GM18861 (cell line): Measurements from ENCODE around the gene C22orf39.

Experiments
- ATAC-seq: cut with Tn5 transposase; IDR thresholded peaks from one replicate; pipeline ENCODE4 v1.9.1; 2021; ENCODE audit not compliant: unreplicated experiment

Gene C22orf39

DNA sequence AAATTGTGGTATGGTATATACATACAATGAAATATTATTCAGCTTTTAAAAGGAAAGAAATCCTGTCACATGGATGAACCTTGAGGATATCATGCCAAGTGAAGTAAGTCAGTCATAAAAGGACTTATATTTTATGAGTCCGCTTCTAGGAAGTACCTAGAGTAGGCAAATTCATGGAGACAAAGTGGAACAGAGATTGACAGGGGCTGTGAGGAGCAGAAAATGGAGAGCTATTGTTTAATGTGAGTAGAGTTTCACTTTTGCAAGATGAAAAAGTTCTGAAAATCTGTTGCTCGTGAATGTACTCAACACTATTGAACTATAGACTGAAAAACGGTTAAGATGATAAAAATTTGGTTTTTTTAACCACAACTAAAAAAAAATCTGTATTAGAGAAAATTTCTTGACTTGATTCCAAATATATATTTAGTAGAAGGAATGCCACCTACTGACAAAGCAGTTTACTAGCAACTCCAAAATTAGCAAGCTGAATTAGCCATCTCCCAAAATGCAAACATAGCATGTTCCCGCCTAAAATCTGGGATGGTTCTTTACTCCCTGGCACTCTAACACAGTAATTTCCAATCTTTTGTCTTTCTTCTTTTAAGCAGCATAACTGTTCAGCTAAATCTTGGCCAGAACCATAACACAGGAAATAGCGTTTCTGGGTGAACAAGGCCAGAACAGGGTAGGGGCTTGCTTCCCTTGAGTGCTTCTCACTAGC lies 30.0 kb upstream of the C22orf39 start:
- no peak for ATAC-seq

DNA sequence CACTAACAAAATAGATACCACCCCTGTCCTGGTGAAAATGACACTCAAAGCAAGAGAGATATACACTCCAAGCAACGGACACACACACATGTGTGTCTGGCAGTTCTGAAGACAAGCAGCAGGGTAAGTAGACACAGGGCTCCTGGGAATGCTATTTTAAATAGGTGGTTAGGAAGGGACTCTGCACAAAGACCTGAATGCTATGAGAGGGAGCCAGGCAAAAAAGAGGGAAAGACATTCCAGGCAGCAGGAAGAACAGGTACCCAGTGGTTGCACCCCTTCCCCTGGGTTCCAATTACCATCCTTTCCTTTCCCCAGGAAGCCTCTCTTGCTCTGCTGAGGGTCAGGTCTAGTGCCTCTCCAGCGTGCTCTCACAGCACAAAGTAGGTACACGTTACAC lies 28.5 kb upstream of the C22orf39 start:
- no peak for ATAC-seq

GRCh38 chr22:19473578-19473977 lies 26.1 kb upstream of the C22orf39 start:
- no peak for ATAC-seq

GRCh38 chr22:19472233-19472632 lies 24.7 kb upstream of the C22orf39 start:
- no peak for ATAC-seq

DNA sequence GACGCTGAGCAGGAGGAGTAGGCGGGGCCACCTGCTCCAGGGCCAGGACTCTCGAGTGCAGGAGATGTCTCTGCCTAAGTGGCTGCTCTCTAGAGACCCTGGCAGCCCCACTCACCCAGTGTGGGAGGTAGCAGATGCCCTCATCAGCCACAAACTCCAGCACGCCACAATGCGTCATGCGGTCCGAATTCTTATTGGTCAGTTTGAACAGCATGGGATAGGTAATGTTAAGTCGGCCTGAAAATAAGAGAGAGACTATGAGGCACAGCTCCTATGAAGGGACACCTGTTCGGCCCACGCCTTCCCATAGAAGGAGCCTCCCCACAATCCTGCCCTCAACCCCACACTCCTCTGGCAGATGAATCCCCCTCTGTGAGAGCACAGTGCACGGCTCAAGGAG lies 24.1 kb upstream of the C22orf39 start:
- ATAC-seq: no peak

DNA sequence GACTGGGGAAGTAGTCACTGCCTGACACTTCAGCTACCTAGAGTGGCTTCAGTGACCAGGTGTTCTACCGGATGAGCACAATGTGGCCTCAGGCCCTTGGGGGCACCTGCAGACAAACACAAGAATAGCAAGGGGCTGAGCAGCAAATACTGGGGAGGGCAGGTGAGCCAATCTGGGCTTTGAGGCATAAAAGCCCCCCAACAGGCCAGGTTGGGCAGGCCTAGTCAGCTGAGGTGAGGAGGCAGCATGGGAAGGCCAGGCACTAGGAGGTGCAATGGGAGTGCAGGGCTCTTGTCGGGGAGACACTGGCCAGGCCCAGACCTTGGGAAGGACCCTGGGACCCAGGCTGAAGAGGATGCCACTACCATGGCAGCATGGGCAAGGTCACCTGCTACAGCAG lies 22.5 kb upstream of the C22orf39 start:
- no peak for ATAC-seq

- ATAC-seq: no peak
These were observed 21.9 kb upstream of the C22orf39 start for GRCh38 chr22:19469421-19469820.

- no peak for ATAC-seq
These were observed 20.4 kb upstream of the C22orf39 start for GRCh38 chr22:19467912-19468311.

DNA sequence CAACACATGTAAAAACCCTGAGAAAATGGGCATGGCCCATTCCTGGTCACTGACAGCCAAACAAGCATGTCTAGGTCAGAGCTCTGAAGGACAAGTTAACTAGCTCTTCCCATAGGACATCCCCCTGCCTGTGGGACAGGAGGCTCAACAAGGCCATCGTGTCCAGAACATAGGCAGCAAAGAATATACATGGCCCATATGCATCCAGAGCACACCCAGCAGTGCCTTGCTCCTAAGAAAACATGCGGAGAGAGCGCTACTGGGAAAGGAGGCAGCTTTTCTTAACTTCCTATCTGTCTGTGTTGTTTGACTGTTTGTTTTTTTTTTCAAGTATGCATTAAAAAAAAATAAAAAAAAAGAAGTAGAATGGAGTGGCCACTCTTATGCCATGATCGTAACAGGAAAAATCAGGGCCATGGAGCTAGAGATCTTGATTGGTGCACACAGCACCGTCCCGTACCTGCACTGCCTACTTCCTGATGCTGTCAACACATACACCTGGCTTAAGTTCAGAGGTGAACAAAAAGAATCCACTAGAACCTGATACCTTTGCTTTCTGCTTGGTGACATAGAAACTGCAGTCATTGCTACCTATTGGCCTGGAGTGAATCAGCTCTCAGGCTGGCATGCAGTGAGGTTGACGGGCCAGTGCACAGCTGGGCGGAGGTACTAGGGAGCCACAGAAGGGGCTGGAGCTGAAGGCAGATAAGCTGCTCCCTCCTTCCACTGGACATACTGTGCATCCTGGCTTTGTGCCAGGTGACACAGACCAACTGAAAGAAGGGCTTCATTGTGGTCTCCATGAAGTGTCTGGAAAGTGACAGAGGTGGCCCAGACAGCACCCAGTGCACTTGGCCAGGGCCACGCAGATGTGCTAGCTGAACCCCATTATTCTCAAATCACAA lies 19.6 kb upstream of the C22orf39 start:
- no peak for ATAC-seq

DNA sequence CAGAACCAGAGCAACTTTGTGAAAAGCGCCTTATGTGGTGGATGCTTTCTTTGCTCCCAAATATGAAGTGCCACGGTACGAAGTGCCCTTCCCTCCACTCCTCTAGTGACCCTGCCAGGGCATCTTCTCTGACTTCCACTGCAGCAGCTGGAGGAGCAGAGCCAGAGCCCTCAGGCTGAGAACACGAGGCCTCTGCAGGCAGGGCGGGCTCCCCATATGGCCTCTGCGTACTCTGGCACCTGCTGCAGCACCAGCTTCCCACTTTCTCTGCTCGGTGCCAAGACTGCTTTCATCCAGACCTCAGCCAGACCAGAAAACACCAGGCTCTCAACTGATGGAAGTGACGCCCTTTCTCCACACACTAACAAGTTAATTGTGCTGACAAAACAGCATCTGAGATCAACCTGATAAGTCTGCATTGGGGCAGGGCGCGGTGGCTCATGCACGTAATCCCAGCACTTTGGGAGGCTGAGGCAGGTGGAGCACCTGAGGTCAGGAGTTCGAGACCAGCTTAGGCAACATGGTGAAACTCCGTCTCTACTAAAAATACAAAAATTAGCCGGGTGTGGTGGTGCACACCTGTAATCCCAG lies 18.7 kb upstream of the C22orf39 start:
- no peak for ATAC-seq

DNA sequence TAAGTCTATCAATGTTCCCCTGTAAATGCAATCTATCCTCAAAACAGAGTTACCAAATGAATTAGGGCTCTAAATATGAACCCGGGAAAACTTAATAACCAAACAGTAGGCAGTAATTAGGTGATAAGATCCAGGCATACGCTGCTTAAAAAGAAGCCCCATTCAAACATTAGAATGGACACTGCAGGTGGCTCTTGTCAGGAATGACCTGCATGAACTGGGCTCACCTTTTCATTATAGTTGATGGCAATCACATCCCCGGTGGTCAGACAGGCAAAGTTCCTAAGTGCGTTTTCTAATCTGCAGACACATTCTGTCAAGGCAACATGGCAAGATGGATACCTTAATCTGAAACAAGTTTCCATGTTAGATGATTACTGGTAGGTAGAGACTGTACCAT lies 17.5 kb upstream of the C22orf39 start:
- ATAC-seq: no peak

GRCh38 chr22:19464546-19464945 lies 17.0 kb upstream of the C22orf39 start:
- no peak for ATAC-seq

GRCh38 chr22:19463491-19464469 lies 16.3 kb upstream of the C22orf39 start:
- no peak for ATAC-seq

- ATAC-seq: no peak
These were observed 15.5 kb upstream of the C22orf39 start for GRCh38 chr22:19463008-19463407.

GRCh38 chr22:19461506-19461905 lies 14.0 kb upstream of the C22orf39 start:
- ATAC-seq: no peak

DNA sequence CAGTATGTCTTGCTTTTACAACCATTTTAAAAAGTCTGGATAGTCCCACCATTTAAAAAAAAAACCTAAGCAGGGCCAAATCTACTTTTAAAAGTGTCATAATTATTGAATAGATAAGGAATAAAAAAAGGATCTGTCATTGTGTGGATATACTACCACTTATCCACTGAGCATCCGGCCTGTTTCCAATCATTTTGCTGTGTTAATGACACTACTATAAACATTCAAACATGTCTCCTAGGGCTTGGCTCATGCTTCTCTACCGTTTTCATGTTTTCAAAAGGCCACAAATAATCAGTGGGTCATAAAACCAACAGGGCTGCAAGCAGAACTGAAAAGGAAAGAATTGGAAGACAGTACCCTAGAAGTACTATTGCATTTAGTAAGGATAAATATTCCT lies 12.5 kb upstream of the C22orf39 start:
- ATAC-seq: no peak

GRCh38 chr22:19457828-19458428 lies 10.4 kb upstream of the C22orf39 start:
- ATAC-seq: no peak

DNA sequence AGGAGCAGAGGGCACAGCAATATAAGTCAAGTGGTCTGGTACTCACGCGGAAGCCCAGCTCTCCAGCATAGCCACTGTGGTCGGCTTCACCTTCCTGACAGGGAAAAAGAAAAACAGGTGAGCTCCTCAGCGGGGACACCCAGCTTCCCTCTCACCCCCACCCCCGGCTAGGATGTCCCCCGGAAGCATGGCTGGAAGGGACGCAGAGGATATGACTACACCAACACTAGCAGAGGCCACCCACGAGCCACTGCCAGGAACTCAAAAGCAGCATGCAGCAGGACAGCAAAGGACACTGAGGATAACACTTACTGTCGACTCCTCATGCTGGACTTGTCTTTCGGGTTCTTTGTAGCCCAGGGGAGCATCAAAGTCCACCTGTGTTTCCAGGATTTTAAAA lies 9.0 kb upstream of the C22orf39 start:
- no peak for ATAC-seq

DNA sequence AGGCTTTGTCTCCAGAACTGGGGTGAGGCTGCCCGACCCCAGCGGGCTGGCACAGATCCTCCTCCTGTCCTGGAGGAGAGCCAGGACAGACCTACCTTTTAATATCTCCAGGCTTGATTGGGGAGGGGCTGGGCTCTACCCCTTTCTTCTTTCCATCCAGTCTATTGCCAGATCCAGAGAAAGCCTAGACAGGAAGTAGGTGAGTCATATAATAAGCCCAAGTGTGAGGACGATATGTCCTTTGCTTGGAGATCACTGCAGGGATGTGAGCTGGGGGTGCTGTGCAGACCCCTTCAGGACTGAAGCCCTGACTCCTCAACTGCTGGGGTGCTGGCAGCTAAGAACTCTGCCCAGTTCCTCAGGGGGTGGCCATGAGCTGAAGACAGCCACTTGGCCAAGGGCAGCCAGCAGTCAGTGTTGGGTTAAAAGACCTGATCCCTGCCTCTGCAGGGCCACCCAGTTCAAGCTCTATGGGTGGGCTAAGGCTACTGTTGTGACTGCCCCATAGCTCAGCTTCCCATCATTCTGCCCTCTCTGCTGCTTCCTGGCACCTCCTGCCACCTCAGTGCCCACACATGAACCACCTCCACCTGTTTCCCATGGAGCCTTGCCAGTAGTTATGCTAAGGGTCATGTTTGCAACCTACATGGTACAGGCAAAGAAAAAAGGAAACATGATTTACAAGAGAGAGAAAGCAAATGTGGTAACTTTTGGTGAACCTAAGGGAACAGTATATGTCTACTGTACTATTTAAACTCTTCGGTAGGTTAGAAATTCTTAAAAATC lies 8.3 kb upstream of the C22orf39 start:
- no peak for ATAC-seq

GRCh38 chr22:19455033-19455432 lies 7.5 kb upstream of the C22orf39 start:
- ATAC-seq: no peak
